SHP77 (cell line): ENCODE results near the gene SYK.
A peak's percentile ranks its signal among the peaks of the same experiment; 100 is the strongest.
"Not testable (repeated sequence)": the region's sequence is repeated elsewhere in the genome, so short reads cannot be mapped to it uniquely, and the experiment has no call there.

ENCODE experiments used
- DNase-seq, 2 experiments: peaks; one replicate each; lab custom pipeline; 2025; lab: John Stamatoyannopoulos, UW

The SYK gene

GRCh38 chr9:90801241-90801972 is at the start of gene SYK:
Gene SYK, plus strand, starts transcription at chr9:90801819. Its CDS starts 42,080 bp downstream, at chr9:90843899.
- peak; percentile 46 to 73 for DNase-seq

GRCh38 chr9:90755514-90756371 is 45.9 kb upstream of the SYK start:
- peak; percentile 51 to 53 for DNase-seq

GRCh38 chr9:90760577-90760976 is 41.0 kb upstream of the SYK start:
- DNase-seq: not testable (repeated sequence)

- no peak for DNase-seq
Observed at GRCh38 chr9:90766731-90767130, 34.9 kb upstream of the SYK start.

- DNase-seq: no peak
Observed at GRCh38 chr9:90767523-90768100, 34.0 kb upstream of the SYK start.

- DNase-seq: no peak
Observed at GRCh38 chr9:90770182-90770738, 31.4 kb upstream of the SYK start.

- DNase-seq: no peak
Observed at GRCh38 chr9:90770927-90771326, 30.7 kb upstream of the SYK start.

- no peak for DNase-seq
Observed at GRCh38 chr9:90772386-90772785, 29.2 kb upstream of the SYK start.

- peak; percentile 8 to 37 for DNase-seq
Observed at GRCh38 chr9:90773617-90774016, 28.0 kb upstream of the SYK start.

- no peak for DNase-seq
Observed at GRCh38 chr9:90774071-90774470, 27.5 kb upstream of the SYK start.

GRCh38 chr9:90774682-90775081 is 26.9 kb upstream of the SYK start:
- DNase-seq: peak in 1 of 2 experiments; percentile 14

- DNase-seq: no peak
Observed at GRCh38 chr9:90775657-90776056, 26.0 kb upstream of the SYK start.

GRCh38 chr9:90778746-90779145 is 22.9 kb upstream of the SYK start:
- no peak for DNase-seq

GRCh38 chr9:90783552-90783951 is 18.1 kb upstream of the SYK start:
- no peak for DNase-seq

- no peak for DNase-seq
Observed at GRCh38 chr9:90783964-90784363, 17.7 kb upstream of the SYK start.

GRCh38 chr9:90787771-90788460 is 13.7 kb upstream of the SYK start:
- no peak for DNase-seq

- not testable (repeated sequence) for DNase-seq
Observed at GRCh38 chr9:90788527-90788926, 13.1 kb upstream of the SYK start.

GRCh38 chr9:90789408-90789807 is 12.2 kb upstream of the SYK start:
- no peak for DNase-seq

- DNase-seq: no peak
Observed at GRCh38 chr9:90789862-90790261, 11.8 kb upstream of the SYK start.

GRCh38 chr9:90793024-90793423 is 8.6 kb upstream of the SYK start:
- not testable (repeated sequence) for DNase-seq

GRCh38 chr9:90793729-90794128 is 7.9 kb upstream of the SYK start:
- DNase-seq: no peak

GRCh38 chr9:90795084-90795483 is 6.5 kb upstream of the SYK start:
- DNase-seq: no peak
